Hepatic stellate cell (primary cell): ENCODE results near the gene MAFB.

Experiments used
- DNase-seq: peaks from one replicate; pipeline ENCODE4 v3.0.0; 2011; ENCODE audit warnings: low spot score

MAFB gene

DNA sequence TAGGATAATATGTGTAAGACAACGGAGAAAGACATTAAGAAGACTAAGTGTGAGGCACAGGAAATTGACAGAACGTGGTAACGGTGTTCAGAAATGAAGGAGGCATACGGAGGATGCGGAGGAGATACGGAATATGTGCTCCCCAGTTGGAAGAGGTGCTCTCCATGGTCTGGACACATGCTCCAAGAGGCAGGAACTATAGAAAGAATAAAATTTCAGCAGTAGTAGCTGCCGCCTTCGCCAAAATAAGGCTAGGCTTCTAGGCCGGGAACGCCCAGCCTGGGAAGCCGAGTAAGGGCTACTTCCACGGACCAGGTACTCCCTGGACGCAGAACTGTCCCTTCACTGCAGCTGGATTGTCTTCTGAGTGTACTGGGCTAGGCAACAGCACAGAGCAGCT lies 7.4 kb downstream of the MAFB start:
- DNase-seq: no peak

DNA sequence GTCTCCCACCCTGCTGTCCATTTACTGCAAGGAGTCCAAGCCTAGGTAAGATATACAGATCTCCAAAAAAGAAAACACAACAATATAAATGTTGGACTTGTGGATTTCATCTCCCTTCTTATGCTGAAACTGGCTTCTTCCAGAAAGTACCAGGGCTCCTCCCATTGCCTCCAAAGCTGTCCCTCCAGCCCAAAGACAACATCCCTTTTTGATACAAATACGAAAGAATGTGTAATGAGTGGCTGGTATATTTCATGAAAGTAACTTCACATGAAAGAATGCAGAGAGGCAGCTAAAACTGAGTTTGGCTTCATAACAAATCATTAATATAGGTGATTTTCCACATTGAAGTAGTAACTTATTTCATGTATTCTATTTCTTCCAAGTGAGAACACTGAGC lies 7.9 kb downstream of the MAFB start:
- no peak for DNase-seq

DNA sequence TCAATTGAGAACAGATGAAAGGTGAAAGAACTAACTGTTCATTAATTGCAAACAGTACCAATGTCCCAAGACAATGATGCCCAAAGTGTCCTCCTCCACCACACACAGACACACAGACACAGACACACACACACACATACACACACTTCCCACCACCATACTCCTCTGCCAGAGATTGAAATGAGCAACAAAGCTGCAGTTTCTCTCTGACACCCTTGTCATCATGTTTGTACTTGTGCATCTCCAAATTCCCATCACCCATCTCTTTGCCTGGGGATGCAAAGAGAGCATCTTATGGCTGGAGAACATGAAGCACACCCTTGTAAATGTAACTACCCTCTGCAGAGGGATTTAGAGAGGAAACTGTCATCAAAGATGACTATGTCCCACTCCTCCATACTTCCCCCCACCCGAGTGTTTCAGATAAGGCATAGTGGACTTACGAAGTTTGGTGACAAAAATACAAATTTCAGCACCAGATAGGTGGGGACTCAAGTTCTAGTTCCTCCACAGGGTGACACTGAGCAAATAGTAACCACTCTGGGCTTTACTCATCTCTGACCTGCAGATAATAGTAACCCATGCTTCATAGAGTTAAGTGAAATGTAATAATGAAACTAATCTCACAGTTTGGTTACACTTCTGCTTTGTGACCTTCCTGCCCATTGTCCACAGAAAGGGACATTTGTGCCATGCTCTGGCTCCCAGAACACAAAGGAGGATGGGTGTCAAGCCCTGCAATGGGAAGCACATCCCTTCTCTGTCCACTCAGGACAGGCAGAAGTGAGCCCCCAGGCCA lies 8.7 kb downstream of the MAFB start:
- no peak for DNase-seq

DNA sequence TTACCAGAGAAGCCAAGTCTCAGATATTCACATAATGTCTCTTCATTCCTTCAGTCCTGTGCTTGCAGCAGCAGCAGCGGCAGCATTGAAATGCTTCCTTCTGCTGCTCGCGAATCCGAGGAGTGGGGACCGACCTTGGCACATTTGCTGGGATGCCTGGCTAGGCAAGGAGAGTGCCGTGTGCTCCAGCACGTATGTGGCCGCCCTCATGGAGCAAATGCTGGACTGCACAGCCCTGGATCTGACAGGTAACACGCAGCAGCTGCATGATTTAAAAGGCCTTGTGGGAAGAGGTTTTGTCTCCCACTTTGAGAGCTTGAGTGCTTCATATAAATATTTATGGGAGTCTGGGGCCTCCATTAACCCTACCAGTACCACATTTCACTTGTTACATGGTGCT lies 9.9 kb downstream of the MAFB start:
- DNase-seq: no peak

DNA sequence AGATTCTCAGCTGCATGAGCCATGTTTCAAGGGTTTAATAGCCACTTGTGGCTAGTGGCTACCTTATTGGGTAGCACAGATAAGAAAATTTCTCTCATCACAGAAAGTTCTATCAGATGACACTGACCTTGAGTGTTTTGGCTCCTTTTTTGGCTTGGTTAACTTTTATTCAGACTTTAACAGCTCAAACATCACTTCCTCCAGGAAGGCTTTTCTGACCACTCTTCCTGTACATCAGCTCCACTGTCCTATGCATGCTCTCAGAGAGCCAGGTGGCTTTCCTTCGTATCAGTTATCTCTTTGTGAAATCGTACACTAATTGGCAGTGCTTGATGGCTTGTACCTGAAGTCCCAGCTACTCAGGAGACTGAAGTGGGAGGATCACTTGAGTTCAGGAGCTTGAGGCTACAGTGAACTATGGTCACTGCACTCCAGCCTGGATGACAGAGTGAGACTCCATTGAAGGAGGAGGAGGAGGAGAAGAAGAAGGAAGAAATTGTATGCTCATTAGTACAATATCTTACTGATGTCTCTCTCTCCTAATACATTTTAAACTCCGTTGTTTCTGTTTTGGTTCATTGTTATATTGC lies 10.7 kb downstream of the MAFB start:
- DNase-seq: no peak

DNA sequence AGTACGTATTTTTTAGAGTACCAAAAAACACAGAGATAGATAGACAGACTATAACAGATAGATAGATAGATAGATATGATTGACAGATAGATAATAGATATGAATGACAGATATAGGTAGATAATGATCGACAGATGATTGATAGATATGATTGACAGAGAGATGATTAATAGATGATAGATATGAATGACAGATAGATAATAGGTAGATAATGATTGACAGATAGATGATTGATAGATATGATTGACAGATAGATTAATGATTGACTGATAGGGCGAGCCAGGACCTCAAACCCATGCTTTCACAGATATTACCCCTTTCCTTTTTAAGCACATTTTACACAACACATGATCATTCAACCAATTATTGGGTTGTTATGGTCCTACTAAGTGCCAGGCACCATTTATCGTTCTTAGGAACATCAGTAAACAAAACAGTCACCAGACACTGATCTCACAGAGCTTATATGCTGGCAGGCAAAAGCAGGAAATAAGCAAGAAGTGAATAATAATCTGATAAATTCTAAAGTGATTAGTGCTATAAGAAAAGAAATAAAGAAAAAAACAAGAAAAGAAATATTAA lies 11.6 kb downstream of the MAFB start:
- no peak for DNase-seq

DNA sequence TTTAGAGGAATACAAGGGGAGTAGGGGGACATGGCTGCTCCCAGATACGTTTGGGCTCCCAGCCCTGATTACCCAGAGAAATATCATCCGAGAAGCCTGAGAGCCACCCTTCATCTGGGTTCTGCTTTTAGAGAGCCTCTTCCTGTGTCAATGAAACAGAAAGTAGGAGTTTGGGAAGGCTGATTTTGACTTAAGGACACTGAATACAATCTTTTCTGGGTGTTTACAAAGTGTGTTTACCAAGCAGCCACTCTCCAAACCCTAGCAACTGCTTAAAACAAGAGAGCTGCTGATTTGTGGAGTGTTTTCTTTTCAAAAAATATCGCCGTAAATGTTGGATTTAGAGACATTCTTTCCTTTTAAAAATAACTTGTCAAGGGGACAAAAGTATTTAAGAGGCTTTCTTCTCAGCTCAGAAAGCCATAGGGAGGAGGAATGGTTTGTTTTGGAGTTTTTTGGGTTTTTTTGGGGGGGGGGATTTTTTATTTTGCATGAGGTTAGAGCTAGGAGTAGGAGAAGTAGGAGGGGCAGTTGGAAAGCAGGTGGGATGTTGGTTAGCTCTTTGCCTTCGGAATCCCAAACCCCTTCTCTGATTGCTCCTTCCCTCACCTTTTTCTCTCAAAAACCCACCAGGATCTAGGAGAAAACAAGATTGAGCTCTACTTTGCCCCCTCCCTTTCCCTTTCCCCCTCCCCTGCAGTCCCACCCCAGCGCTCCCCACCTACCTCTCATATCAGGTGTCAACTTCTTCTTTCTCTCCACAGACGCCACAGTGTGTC lies 12.4 kb downstream of the MAFB start:
- DNase-seq: no peak

DNA sequence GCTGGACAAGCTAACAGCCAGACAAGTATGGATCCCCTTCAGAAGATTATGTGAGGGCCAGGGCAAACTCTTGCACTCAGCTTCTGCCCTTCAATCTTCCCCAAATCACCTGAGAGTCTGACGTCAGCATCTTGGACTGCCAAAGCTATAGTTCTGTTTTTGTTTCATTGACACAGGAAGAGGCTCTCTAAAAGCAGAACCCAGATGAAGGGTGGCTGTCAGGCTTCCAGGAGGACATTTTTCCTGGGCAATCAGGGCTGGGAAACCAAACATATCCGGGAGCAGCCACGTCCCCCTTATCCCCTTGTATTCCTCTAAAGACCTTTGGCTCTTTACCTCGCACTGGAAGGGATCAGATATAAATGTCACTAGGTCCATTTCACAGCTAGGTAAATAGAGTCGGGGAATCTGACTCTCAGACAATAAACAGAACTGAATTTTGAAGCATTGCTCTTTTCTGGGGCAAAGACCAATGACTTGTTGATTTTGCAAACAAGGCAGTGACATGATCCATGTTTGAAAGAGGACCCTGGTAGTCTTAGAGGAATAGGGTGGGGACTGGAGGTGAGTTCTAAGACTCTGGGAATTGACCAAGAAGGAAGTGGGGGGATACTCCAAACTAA lies 13.3 kb downstream of the MAFB start:
- no peak for DNase-seq

DNA sequence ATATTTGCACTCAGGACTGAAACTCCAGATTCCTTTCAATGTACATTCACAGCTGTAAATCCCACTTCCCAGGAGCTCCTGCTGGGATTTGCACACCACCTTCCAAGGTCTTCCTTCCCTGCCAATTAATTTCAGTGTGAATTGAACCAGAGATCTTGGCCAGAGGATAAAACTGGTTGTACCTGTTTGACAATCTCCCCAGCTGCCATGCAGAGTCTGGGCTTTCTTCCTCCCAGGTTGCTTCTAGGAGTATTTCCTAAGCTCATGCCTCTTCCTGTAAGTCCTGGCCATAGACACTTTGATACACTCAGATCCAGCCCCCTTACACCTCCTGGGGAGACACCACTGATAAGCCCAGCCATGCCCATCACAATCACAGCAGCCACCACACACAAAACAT lies 15.6 kb downstream of the MAFB start:
- no peak for DNase-seq

DNA sequence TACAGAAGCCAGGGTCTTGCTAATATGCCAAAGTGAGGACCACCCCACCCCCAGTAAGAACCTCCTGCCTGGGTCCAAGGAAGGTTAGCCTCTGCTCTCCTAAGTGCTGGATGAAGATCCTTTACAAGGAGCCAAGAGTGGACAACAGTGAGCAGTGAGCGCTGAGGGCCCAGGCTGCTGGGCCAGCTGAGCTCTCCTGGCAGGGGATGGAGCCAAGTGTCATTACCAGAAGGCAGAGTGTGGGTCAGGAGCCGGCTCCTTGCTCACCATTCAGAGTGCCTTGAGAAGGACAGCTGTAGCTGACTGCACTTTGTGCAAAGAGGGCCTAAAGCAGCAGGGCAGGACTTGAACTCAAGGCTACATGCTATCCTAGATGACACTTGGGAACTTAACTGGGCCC lies 16.9 kb downstream of the MAFB start:
- no peak for DNase-seq

DNA sequence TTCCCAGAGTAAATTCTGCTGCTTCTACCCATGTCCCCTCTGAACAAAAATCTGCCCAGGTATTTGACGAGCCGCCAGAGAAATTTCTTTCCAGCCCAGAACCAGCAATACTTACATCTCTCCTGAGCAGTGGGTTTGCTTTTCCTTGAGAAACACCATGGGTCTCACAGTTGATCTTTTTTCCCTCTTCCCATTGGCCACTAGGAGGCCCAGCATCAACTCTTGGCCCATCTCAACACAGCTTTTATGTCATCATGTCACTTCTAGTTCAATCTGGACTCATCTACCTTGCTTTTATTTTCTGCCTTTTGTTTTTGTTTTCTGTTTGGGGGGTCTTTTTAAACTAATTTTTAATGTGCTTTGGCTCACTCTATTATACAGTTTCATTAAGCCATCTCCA lies 18.8 kb downstream of the MAFB start:
- DNase-seq: no peak

DNA sequence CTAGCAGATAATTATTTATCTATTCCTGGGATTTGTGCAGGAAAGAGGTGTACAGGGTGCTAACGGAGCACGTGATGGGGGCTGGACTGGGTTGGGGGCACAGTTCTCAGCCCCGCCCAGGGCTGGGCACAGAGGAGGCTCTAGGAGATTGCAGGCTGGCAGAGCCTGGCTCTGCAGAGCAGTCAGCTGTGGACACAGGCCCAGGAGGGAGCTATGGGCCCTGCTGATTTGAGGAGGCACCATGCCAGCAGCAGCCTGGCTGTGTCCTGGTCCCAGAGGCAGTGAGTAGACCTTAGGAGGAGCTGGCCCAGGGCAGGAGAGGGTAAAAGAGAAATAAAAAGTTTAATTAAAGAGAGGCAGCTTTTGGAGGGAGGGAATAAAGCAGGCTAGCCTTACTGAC lies 19.3 kb downstream of the MAFB start:
- no peak for DNase-seq

DNA sequence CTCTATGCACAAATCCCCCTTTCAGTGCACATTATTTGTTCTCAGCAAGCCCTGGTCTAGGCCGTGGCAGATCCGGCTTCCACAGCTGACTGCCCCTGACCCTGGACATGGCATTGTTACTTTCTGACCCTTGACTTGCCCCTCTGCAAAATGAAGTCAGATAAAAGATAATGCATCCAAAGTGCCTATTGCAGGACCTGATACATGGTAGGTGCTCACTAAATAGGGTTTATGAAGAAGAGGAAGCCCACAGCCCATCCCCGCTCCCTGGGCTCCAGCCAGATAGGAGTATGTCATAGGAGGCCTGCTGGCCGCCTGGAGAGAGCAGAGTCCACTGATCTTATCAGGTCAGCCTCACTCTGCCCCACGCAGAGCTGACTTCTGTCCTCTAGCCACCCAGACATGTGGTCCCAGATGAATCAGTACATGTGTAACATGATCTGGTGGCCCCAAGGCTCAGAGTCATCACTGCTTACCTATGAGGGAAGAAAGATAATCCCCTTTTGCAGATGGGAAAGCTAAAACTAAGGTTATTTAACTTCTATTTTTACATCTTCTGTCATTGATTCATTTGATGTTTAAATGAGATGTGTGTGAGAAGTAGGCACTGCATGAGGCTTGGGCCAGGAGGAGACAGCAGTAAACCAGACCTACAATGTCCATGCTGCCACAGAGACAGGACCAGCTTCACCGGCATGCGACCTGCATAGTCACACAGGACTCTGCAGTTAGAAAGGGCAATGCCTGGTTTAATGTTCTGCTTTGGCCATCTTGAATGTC lies 20.4 kb downstream of the MAFB start:
- DNase-seq: no peak

DNA sequence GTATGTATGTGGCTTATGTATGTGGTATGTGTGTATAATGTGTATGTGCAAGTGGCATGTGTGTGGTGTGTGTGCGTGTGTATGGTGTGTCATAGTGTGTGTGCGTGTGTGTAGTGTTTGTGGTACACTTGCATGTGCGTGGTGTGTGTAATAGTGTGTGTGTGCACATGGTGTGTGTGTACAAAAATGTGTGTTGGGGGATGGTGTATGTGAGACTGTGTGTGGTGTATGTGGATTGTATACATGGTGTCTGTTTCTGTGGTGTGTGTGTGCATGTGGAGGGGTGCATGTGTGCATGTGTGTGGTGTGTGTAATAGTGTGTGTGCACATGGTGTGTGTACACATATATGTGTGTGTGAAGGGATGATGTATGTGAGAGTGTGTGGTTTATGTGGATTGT lies 21.5 kb downstream of the MAFB start:
- no peak for DNase-seq

DNA sequence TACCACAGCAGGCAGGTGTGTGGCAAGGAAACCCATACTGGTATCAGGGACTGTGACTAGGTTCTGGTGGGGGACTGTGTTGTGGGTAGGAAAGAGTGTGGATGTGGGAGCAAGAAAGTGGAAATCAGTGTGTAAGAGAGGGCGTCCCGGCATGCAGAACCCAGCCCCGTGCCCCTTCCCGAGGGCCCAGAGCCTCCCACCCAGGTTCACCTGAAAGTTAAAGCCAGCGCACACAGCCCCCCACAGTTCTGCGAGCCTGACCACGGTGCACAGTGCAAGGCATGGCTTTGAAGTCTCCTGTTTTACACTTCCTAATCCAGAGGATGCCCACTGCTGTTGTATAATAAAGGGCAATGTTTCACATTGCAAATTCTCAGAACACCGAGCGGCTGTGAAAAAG lies 22.7 kb downstream of the MAFB start:
- DNase-seq: no peak

DNA sequence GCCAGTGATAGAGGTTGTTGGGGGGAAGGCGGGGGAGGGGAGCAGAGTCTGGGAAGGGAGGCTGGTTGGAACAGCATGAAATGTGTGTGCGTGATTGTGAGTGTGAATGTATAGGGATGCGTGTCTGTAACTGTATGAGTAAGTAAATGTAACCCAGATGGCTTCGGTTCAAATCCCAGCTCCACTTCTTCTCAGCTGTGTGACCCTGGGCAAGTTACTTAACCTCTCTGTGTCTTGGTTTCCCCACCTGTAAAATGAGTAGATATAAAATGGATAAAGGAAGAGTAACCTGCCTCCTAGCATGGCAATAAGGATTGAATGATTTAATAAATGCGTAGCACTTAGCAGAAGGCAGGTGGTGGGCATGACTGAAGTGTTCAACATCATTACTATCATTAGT lies 24.1 kb downstream of the MAFB start:
- no peak for DNase-seq

DNA sequence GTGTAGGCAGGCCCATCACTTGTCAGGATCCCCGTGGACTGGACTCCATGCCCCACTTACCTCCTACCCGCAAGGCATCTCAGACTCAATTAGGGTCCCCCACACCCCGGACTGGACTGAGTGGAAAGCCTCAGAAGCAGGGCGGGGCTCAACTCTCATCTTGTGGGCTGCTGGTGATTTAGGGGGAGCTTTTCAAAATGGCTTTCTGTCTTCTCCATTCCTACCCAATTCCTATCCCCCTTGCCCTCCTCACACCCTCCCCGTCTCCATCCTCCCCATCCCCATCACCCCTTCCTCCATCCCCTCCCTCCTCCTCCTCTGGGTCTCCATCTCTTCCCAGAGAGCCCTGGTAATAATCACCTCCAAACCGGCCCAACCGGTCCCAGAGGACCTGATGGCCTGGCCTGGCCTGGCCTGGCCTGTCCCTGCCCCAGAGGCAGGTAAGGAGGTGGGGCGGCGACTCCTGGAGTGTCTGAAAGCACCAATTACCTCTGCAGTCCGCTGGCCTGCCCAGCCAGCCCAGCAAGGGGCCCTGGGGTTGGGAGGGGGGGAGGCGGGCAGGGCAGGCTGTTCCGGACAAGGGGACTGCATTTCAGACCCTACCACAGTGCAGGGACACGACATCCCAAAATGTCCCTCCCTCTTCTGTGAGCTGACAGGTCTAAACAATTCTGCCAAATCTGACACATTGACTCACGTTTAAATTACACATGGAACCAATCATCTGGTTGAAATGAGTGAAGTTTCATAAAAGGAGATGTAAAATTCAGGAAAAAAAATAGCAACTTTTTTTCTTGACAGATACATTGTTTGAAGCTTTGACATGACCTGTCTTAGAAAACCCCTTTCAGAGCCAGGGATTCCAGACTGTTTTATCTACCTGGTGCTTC lies 24.8 kb downstream of the MAFB start:
- no peak for DNase-seq

DNA sequence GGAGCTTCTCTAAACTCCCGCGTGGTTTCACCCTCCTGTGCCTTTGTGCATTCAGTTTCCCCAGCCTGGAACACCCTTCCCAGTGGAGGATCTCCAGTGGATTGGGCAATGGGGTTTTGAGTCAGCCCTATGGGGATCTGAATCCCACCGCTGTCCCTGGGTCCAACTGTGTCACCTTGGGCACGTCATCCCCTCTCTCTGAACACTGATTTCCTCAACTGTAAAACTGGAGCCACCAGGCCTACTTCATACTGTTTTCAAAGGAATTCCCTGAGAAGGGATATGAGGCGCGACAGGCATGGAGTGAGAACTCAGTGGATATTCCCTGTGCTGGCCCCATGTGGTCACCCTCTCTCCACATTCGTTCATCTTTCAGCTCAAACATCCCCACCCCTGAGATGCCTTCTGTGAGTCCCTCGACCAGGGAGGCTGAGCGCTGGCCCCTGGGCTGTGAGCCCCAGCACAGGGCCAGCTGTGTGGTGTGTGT lies 25.7 kb downstream of the MAFB start:
- no peak for DNase-seq

DNA sequence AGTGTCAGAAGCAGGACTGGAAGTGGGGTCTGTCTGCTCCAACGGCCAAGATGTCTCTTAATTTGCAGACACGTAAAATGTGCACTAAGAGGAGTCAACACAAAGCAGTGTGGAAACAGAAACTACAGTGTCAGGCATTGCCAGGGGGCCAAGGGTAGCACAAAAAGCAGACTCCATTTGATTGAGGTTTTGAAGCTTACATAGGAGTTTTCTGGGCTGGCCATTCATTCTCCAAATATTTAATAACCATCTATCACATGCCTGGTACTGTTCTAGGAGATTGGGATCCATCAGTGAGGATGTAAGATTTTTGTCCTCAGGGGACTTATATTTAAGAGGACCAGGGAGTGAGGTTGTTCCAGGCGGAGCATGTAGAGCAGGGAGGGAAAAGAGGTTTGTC lies 29.5 kb downstream of the MAFB start:
- DNase-seq: no peak

DNA sequence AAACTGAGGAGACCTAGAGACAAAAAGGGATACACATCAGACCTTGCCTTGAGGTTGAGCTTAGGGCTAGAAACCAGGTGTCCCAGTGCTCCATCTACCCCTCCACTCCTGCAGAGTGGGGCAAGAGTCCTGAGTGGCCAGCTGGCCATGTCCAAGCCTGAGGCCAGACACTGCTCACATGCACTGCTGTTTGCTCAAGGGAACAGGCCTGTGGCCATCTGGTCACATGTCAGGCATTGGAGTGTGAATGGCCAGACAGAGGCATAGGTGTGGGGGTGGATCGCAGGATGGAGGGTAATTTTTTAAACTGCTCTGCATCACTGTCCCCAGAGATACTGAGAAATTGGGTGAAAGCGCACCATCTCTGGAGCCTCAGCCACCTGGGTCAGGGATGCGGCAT lies 30.5 kb downstream of the MAFB start:
- DNase-seq: no peak

DNA sequence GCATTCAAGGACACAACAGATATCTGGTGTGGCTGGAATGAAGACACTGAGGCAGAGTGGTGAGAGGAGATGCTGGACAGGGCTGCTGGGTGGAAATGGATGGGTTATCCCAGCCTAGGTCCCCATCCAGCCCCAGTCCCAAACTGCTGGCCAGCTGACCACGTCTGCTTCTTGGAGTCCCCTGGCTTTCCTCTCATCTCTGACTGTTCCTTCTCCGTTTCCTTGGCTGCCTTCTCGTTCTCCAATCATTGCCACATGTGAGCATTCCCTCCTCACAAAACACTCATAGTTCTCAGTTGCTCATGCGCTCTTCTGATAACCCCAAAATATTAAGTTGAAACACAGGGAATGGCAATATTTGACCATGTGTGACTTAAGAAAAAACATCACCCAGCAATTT lies 31.5 kb downstream of the MAFB start:
- no peak for DNase-seq
